ENCODE measurements around the gene BIN1. TPM values are rescaled to one million over a fixed set of nuclear protein-coding genes. Genes with fewer than 3 reads are reported as not detected.

The BIN1 gene
- total and polyA plus RNA-seq, 2 of the 4 experiments (the other 2 are of a cell fraction), result 18.1 to 25.7 TPM

GRCh38 chr2:127134833-127135830 lies 28.2 kb upstream of the BIN1 start:
- Histone ChIP-seq H3K9ac (ENCODE audit: low read depth, low read length) (no peak overlapping the region), H3K4ac (ENCODE audit: low read depth, low read length) (no peak overlapping the region), H2BK15ac (ENCODE audit: low read depth, low read length) (no peak overlapping the region), H3K27ac (ENCODE audit: insufficient read depth, low read length) (no peak overlapping the region), H3K4me2 (ENCODE audit: low read depth, low read length) (no peak overlapping the region), H3K4me3 (ENCODE audit: insufficient read depth, low read depth, low read length) (no peak overlapping the region), H2AFZ (replicated peaks; ENCODE audit: low read length, poor library complexity) (no peak overlapping the region), H4K91ac (ENCODE audit: insufficient read depth, low read depth, low read length) (no peak overlapping the region; the same call in 1 of the 2 replicates), H3K36me3 (ENCODE audit: control insufficient read depth, insufficient read depth, low read length) (no peaks in the 10 kb centered on the region), H3K27me3 (ENCODE audit: control insufficient read depth, insufficient read depth, low read length) (peaks cover 11% of the 10 kb centered on the region), H3K18ac (ENCODE audit: low read depth, low read length) (no peak overlapping the region), H3K9me3 (ENCODE audit: control insufficient read depth, insufficient read depth, low read length) (no peaks in the 10 kb centered on the region), H3K9me1 (ENCODE audit: insufficient read depth, low read length) (no peaks in the 10 kb centered on the region), H3K79me1 (ENCODE audit: low read depth in 1 of 2, low read length in 2 of 2) (no peaks in the 10 kb centered on the region), H4K20me1 (ENCODE audit: insufficient read depth, low read length) (no peaks in the 10 kb centered on the region), H3K23ac (ENCODE audit: low read depth, low read length) (no peak overlapping the region), H2AK5ac (ENCODE audit: low read depth, low read length) (no peak overlapping the region), H2AK9ac (replicated peaks; ENCODE audit: low read depth, low read length, poor library complexity) (peak overlapping the region; percentile 61), H3K4me1 (ENCODE audit: control insufficient read depth, insufficient read depth, low read length) (no peaks in the 10 kb centered on the region), H2BK5ac (ENCODE audit: low read depth, low read length, poor library complexity, severe bottlenecking) (no peak overlapping the region), H4K8ac (ENCODE audit: low read depth in 2 of 2, low read length in 2 of 2) (no peak overlapping the region), H2BK20ac (ENCODE audit: low read depth, low read length) (no peak overlapping the region), H3K56ac (ENCODE audit: extremely low read depth, insufficient read depth, low read length) (no peak overlapping the region), H4K5ac (ENCODE audit: low read depth, low read length) (no peak overlapping the region), H3K14ac (replicated peaks; ENCODE audit: low read depth, low read length) (no peak overlapping the region), H2BK120ac (ENCODE audit: low read depth, low read length) (no peak overlapping the region)
- ChIA-PET POLR2A (ENCODE audit: unreplicated experiment) (no interaction called here), CTCF (no interaction called here)
- no peak for TF ChIP-seq POLR2A (IDR thresholded peaks at IDR 0.05; ENCODE audit: low read depth, low read length)
- TF ChIP-seq MAFK (IDR thresholded peaks at IDR 0.05; ENCODE audit: low read depth, low read length), result no peak
- no peak for TF ChIP-seq RCOR1 (IDR thresholded peaks at IDR 0.05; ENCODE audit: insufficient replicate concordance, low read length)
- TF ChIP-seq CEBPB (IDR thresholded peaks at IDR 0.05; ENCODE audit: low read depth, low read length), result no peak
- no peak for TF ChIP-seq MXI1 (IDR thresholded peaks at IDR 0.05; ENCODE audit: borderline replicate concordance, low read depth, low read length)
- TF ChIP-seq MAZ (IDR thresholded peaks at IDR 0.05; ENCODE audit: borderline replicate concordance, low read depth, low read length), result no peak
- DNase-seq (no peak), ATAC-seq (ENCODE audit: low read depth) (no peak)
- in situ Hi-C loops (cut with MboI; ENCODE audit: low sequenced_read_pairs) (no loop called here), dilution Hi-C loops (cut with HindIII; ENCODE audit: low sequenced_read_pairs, unreplicated experiment) (no loop called here), intact Hi-C loops (cut with micrococcal nuclease) (no loop called here)
- WGBS, 2 experiments (ENCODE audit: extremely low coverage in 2 of 2, insufficient read length in 1 of 2), result 80% methylated on average over 3 of the region's 15 CpGs; no CpG with 5 or more reads in 1 of the 2 experiments
- BruUV-seq (replicated peaks), result no TSS peak

Data from IMR-90 (cell line).